ENCODE results near the gene ERBB4. TPM values are rescaled to one million over a fixed set of nuclear protein-coding genes. Genes with fewer than 3 reads are reported as not detected.

ERBB4 gene
- total RNA-seq, 4 donors from 2014 or later = 1.6 to 5.7 (median 3.5) TPM

DNA sequence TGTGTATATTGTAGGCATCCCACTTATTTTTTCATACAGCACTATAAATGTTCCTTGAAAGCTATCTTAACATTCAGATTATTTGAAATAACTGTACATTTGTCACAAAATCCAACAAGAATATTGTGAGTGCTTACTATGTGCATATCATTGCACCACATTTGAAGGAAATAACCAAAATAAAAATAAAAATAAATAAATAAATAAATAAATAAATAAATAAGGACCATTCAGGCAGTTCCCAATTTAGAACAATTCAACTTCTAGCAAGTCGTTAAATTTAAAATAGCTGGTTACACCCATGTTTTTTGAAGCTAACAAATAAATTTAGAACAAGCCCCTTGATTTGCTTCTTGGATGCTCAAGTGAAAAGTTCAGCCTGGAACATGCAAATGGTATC, 548.3 kb downstream of the ERBB4 start:
- H3K9me3 ChIP-seq = no peaks in the 10 kb centered on the region
- ATAC-seq (no peak), DNase-seq (no peak)
- no peak overlapping the region for H3K27ac ChIP-seq
- no peaks in the 10 kb centered on the region for H3K36me3 ChIP-seq
- no peak overlapping the region for H3K4me3 ChIP-seq
- in situ Hi-C loops (cut with MboI; ENCODE audit: low sequenced_read_pairs in 4 of 4) (no loop called here), intact Hi-C loops (cut with DNase I; ENCODE audit: low total_unique reads) (no loop called here)
- TF ChIP-seq POLR2A (IDR thresholded peaks at IDR 0.05) = no peak
- TF ChIP-seq, protein P1, sequence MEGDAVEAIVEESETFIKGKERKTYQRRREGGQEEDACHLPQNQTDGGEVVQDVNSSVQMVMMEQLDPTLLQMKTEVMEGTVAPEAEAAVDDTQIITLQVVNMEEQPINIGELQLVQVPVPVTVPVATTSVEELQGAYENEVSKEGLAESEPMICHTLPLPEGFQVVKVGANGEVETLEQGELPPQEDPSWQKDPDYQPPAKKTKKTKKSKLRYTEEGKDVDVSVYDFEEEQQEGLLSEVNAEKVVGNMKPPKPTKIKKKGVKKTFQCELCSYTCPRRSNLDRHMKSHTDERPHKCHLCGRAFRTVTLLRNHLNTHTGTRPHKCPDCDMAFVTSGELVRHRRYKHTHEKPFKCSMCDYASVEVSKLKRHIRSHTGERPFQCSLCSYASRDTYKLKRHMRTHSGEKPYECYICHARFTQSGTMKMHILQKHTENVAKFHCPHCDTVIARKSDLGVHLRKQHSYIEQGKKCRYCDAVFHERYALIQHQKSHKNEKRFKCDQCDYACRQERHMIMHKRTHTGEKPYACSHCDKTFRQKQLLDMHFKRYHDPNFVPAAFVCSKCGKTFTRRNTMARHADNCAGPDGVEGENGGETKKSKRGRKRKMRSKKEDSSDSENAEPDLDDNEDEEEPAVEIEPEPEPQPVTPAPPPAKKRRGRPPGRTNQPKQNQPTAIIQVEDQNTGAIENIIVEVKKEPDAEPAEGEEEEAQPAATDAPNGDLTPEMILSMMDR (IDR thresholded peaks at IDR 0.05 in 4 of 5, conservative IDR thresholded peaks at IDR 0.05 in 1 of 5) = no peak
- no peaks in the 10 kb centered on the region for H3K4me1 ChIP-seq
- no peaks in the 10 kb centered on the region for H3K27me3 ChIP-seq

DNA sequence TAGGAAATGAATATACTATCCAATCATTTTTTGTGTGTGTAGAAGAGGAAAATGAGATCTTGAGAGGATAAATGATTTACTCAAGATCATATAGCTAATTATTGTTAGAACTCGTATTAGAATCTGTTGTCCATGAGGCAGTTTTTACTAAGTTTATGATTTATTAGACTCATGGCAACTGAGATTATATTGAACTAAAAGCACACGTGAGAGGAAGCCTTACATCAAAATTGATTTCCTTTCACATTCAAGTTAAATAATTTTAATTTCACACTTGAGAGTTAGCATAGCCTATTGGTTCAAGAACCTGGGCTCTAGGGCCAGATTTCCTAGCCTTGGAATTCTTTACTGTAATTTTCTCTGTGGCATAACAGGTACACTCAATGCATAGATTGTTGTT, 552.3 kb downstream of the ERBB4 start:
- Histone ChIP-seq H3K9me3 (no peaks in the 10 kb centered on the region), H3K36me3 (no peaks in the 10 kb centered on the region), H3K27ac (no peak overlapping the region), H3K4me3 (no peak overlapping the region), H3K4me1 (no peaks in the 10 kb centered on the region), H3K27me3 (no peaks in the 10 kb centered on the region)
- intact Hi-C loops (cut with DNase I; ENCODE audit: low total_unique reads) (no loop called here), in situ Hi-C loops (cut with MboI; ENCODE audit: low sequenced_read_pairs in 4 of 4) (no loop called here)
- ATAC-seq (no peak), DNase-seq (no peak)
- no peak for TF ChIP-seq POLR2A (IDR thresholded peaks at IDR 0.05)
- TF ChIP-seq, protein P1 (IDR thresholded peaks at IDR 0.05 in 4 of 5, conservative IDR thresholded peaks at IDR 0.05 in 1 of 5) = no peak

DNA sequence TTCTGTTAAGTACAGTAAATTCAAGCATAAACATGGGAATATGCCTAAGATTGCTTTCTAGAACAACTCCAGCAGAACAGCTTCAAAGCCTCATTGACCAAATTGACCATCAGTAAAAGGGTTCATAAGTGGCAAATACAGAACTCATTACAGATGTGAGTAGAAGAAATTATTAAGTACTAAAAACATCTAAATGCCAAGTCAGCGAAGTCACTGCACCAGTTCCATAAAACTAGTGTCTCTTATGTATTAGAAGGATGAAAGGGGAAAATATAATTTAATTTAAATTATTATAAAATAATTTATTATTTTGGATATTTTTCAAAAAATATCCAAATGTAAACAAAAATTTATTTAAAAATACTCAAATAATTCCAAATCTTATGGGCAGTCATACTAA, 553.2 kb downstream of the ERBB4 start:
- Histone ChIP-seq H3K36me3 (no peaks in the 10 kb centered on the region), H3K9me3 (no peaks in the 10 kb centered on the region), H3K4me3 (no peak overlapping the region), H3K4me1 (no peaks in the 10 kb centered on the region), H3K27ac (no peak overlapping the region), H3K27me3 (no peaks in the 10 kb centered on the region)
- TF ChIP-seq, protein P1 (IDR thresholded peaks at IDR 0.05 in 4 of 5, conservative IDR thresholded peaks at IDR 0.05 in 1 of 5) = no peak
- no peak for TF ChIP-seq POLR2A (IDR thresholded peaks at IDR 0.05)
- intact Hi-C loops (cut with DNase I; ENCODE audit: low total_unique reads) = no loop called here
- ATAC-seq (no peak), DNase-seq (no peak)
- in situ Hi-C loops (cut with MboI; ENCODE audit: low sequenced_read_pairs in 4 of 4) = no loop called here

DNA sequence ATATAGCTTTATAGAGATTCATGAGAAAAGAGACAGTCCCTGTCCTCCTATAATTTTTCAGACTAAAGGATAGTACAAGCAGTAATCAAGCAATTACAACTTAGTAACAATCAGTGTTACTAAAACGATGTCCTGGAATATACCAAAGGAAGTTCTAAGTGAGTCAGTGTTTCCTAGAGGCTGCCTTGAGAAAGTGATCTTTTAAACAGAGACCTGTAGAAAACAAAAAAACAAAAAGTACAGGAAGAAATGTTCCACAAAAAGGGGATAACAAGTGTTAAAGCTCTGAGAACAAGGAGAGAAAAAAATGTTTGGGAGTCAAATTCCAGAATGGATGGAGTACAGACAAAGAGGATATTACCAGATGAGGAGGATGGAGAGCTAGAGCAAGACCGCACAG, 556.4 kb downstream of the ERBB4 start:
- in situ Hi-C loops (cut with MboI; ENCODE audit: low sequenced_read_pairs in 4 of 4) = no loop called here
- H3K4me1 ChIP-seq = no peaks in the 10 kb centered on the region

DNA sequence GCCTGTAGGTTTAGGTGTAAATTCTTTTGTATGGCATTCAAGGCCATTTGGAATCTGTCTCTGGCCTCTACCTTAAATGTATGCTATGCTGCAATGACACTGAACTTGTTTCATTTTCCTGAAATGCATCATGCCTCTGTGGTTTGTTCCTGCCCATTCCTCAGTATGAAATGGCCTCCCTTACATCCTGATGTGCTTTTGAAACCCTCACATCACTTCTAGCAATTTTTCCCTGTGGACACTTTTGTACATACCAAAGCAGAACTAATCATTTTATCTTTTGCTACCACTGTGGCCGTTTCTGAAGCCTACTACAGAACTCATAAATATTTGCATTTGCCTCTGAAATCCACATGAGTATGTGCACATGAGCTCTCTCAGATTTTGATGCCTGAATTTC, 557.2 kb downstream of the ERBB4 start:
- H3K4me1 ChIP-seq = no peaks in the 10 kb centered on the region
- ATAC-seq = no peak
- in situ Hi-C loops (cut with MboI; ENCODE audit: low sequenced_read_pairs in 4 of 4) = no loop called here
- no peak for TF ChIP-seq POLR2A (IDR thresholded peaks at IDR 0.05)
- TF ChIP-seq, protein P1 (IDR thresholded peaks at IDR 0.05 in 4 of 5, conservative IDR thresholded peaks at IDR 0.05 in 1 of 5) = no peak
- intact Hi-C loops (cut with DNase I; ENCODE audit: low total_unique reads) = no loop called here
- DNase-seq = no peak
- H3K9me3 ChIP-seq = no peaks in the 10 kb centered on the region
- no peaks in the 10 kb centered on the region for H3K27me3 ChIP-seq
- no peaks in the 10 kb centered on the region for H3K36me3 ChIP-seq
- no peak overlapping the region for H3K27ac ChIP-seq
- H3K4me3 ChIP-seq = no peak overlapping the region

More for the DNA sequence above, 556.4 kb downstream of the ERBB4 start:
- no peak for ATAC-seq
- Histone ChIP-seq H3K27ac (no peak overlapping the region), H3K27me3 (no peaks in the 10 kb centered on the region), H3K9me3 (no peaks in the 10 kb centered on the region), H3K36me3 (no peaks in the 10 kb centered on the region), H3K4me3 (no peak overlapping the region)
- DNase-seq = no peak
- TF ChIP-seq POLR2A (IDR thresholded peaks at IDR 0.05) = no peak
- intact Hi-C loops (cut with DNase I; ENCODE audit: low total_unique reads) = no loop called here

Data from gastrocnemius medialis (tissue), 4 donors.